PC-3 (cell line): ENCODE data around the gene CGRRF1.

ENCODE experiments used
- EZH2 ChIP-seq: fragments of 300-600 bp; sonication (generic); IDR thresholded peaks from one replicate; pipeline ENCODE4 v1.6.1; 2017; ENCODE audit warnings: antibody characterized with exemption, mild to moderate bottlenecking, low read length; ENCODE audit not compliant: unreplicated experiment
- TF ChIP-seq, protein P1 (sequence below): fragments of 300-600 bp; sonication (generic); conservative IDR thresholded peaks from 2 replicates; pipeline ENCODE4 v1.5.1; 2017; ENCODE audit warnings: antibody characterized with exemption, low read depth, mild to moderate bottlenecking, low read length

GRCh38 chr14:54585214-54585613 is 75.5 kb downstream of the CGRRF1 start:
- TF ChIP-seq, protein P1, sequence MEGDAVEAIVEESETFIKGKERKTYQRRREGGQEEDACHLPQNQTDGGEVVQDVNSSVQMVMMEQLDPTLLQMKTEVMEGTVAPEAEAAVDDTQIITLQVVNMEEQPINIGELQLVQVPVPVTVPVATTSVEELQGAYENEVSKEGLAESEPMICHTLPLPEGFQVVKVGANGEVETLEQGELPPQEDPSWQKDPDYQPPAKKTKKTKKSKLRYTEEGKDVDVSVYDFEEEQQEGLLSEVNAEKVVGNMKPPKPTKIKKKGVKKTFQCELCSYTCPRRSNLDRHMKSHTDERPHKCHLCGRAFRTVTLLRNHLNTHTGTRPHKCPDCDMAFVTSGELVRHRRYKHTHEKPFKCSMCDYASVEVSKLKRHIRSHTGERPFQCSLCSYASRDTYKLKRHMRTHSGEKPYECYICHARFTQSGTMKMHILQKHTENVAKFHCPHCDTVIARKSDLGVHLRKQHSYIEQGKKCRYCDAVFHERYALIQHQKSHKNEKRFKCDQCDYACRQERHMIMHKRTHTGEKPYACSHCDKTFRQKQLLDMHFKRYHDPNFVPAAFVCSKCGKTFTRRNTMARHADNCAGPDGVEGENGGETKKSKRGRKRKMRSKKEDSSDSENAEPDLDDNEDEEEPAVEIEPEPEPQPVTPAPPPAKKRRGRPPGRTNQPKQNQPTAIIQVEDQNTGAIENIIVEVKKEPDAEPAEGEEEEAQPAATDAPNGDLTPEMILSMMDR: no peak
- no peak for TF ChIP-seq EZH2
